K562 (cell line): ENCODE measurements around the gene HES5. TPM values are rescaled to one million over a fixed set of nuclear protein-coding genes. Genes with fewer than 3 reads are reported as not detected.
A peak's percentile ranks its signal among the peaks of the same experiment; 100 is the strongest.

Experiments
- ATF3 ChIP-seq, 2 experiments: fragments of 450-650 bp in 1 of 2; sonication (generic) in 1 of 2; formaldehyde crosslinking in 1 of 2; IDR thresholded peaks in 1 of 2; conservative IDR thresholded peaks in 1 of 2; 2 replicates each; pipeline versions ENCODE4 v1.6.1 to v1.8.1; 2016 to 2023; ENCODE audit warnings: mild to moderate bottlenecking in 2 of 2, moderate library complexity in 2 of 2, inconsistent platforms in 1 of 2, missing genetic modification reagents in 1 of 2
- CREB1 ChIP-seq, 2 experiments: sonication (generic) in 1 of 2; formaldehyde crosslinking in 1 of 2; IDR thresholded peaks; 2 replicates each; pipeline versions ENCODE4 v1.6.1 to v1.8.0; 2012 to 2022; ENCODE audit warnings: inconsistent platforms in 1 of 2, mild to moderate bottlenecking in 1 of 2, missing genetic modification reagents in 1 of 2, moderate library complexity in 1 of 2
- CTBP1 ChIP-seq: fragments of 450-650 bp; IDR thresholded peaks from 2 replicates; pipeline ENCODE4 v1.6.1; 2016; ENCODE audit warnings: borderline replicate concordance
- FOXO4 ChIP-seq: fragments of 450-650 bp; formaldehyde crosslinking; IDR thresholded peaks from 2 replicates; pipeline ENCODE4 v1.4.0; 2020; ENCODE audit warnings: mild to moderate bottlenecking, moderate library complexity
- HINFP ChIP-seq: fragments of 450-650 bp; conservative IDR thresholded peaks from 2 replicates; pipeline ENCODE4 v1.6.1; 2016; ENCODE audit warnings: missing genetic modification characterization, low read depth, mild to moderate bottlenecking, control low read depth, missing compliant biosample characterization
- MNT ChIP-seq, 2 experiments: fragments of 450-650 bp; conservative IDR thresholded peaks; 2 replicates each; pipeline ENCODE4 v1.6.1; 2017; ENCODE audit warnings: mild to moderate bottlenecking in 2 of 2, moderate library complexity in 2 of 2
- NELFE ChIP-seq: IDR thresholded peaks from 2 replicates; pipeline ENCODE4 v1.6.1; 2011; ENCODE audit warnings: mild to moderate bottlenecking; ENCODE audit not compliant: insufficient read depth, insufficient read length
- NFRKB ChIP-seq: fragments of 450-650 bp; IDR thresholded peaks from 2 replicates; pipeline ENCODE4 v1.6.1; 2016; ENCODE audit warnings: low read depth
- PRDM10 ChIP-seq: fragments of 450-650 bp; IDR thresholded peaks from 2 replicates; pipeline ENCODE4 v1.6.1; 2018; ENCODE audit not compliant: partially characterized antibody
- RBFOX2 ChIP-seq: fragments of 200-400 bp; formaldehyde crosslinking; IDR thresholded peaks from 2 replicates; pipeline ENCODE4 v1.6.1; 2017; ENCODE audit warnings: low read depth, mild to moderate bottlenecking, low read length, moderate library complexity
- SAFB ChIP-seq: fragments of 200-400 bp; formaldehyde crosslinking; IDR thresholded peaks from 2 replicates; pipeline ENCODE4 v1.6.1; 2017; ENCODE audit warnings: low read depth, low read length, borderline replicate concordance
- TAF7 ChIP-seq: fragments of 450-650 bp; IDR thresholded peaks from 2 replicates; pipeline ENCODE4 v1.6.1; 2016; ENCODE audit warnings: missing genetic modification characterization, missing compliant biosample characterization
- TEAD4 ChIP-seq, 2 experiments: sonication (generic) in 1 of 2; formaldehyde crosslinking in 1 of 2; IDR thresholded peaks; 2 replicates each; pipeline versions ENCODE4 v1.6.1 to v1.8.0; 2012 to 2022; ENCODE audit warnings: borderline replicate concordance in 1 of 2, inconsistent platforms in 1 of 2, low read length in 1 of 2, mild to moderate bottlenecking in 1 of 2, missing genetic modification reagents in 1 of 2
- polyA plus RNA-seq, 8 experiments: library from polyadenylated mRNA; depleted of rRNA in 4 of 8; stranded (reverse) in 5 of 8; unstranded in 3 of 8; fragments of >200 nt; fragmentation: Nextera tagmentation in 2 of 8; fragmentation: Illumina TruSeq in 1 of 8; extraction: Ambion mirVana in 2 of 8; extraction: Trizol in 1 of 8; gene quantifications; 2 replicates each; pipeline versions ENCODE4 v1.2.1 to v1.2.3, GENCODE V29; 2011 to 2014; ENCODE audit warnings: inconsistent platforms in 1 of 8, missing spikeins in 1 of 8
- total RNA-seq, 7 experiments: library from RNA; depleted of rRNA in 6 of 7; stranded (reverse); fragments of >200 nt in 6 of 7; fragmentation: Illumina TruSeq in 2 of 7; extraction: Trizol in 2 of 7; gene quantifications; 2 replicates each; pipeline versions ENCODE4 v1.2.1 to v1.2.3, GENCODE V29; 2011 to 2021; ENCODE audit warnings: low replicate concordance in 1 of 7
- TF ChIP-seq, protein P1 (sequence below): sonication (generic); formaldehyde crosslinking; IDR thresholded peaks from 2 replicates; pipeline ENCODE4 v1.9.0; 2022; ENCODE audit warnings: mild to moderate bottlenecking, missing genetic modification reagents

HES5 gene
- total and polyA plus RNA-seq, 9 of the 15 experiments (the other 6 are each of a cell fraction or from before 2014, with no cell fraction given): not detected

- TF ChIP-seq, protein P1, sequence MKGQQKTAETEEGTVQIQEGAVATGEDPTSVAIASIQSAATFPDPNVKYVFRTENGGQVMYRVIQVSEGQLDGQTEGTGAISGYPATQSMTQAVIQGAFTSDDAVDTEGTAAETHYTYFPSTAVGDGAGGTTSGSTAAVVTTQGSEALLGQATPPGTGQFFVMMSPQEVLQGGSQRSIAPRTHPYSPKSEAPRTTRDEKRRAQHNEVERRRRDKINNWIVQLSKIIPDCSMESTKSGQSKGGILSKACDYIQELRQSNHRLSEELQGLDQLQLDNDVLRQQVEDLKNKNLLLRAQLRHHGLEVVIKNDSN: peak; percentile 68
- TF ChIP-seq MNT (conservative IDR thresholded peaks at IDR 0.05) (peak; percentile 69 to 80), TEAD4 (IDR thresholded peaks at IDR 0.05; ENCODE audit: low read length) (0 out of 2 replicates have a peak, but pooled peaks have one; percentile 0), TEAD4 (CRISPR knock-in tag; IDR thresholded peaks at IDR 0.05; ENCODE audit: borderline replicate concordance) (no peak), ATF3 (IDR thresholded peaks at IDR 0.05) (no peak), ATF3 (CRISPR knock-in tag; conservative IDR thresholded peaks at IDR 0.05) (no peak), HINFP (tag) (no peak), NELFE (no peak), CTBP1 (0 out of 2 replicates have a peak, but pooled peaks have one; percentile 3), CREB1 (IDR thresholded peaks at IDR 0.05) (no peak), CREB1 (CRISPR knock-in tag; IDR thresholded peaks at IDR 0.05) (no peak), FOXO4 (CRISPR knock-in tag) (0 out of 2 replicates have a peak, but pooled peaks have one; percentile 29), RBFOX2 (peak; percentile 35), NFRKB (0 out of 2 replicates have a peak, but pooled peaks have one; percentile 34), PRDM10 (peak; percentile 54), SAFB (peak; percentile 11; the same call in 1 of the 2 replicates), TAF7 (tag) (no peak)
Measured at GRCh38 chr1:2544093-2544874, 14.2 kb upstream of the HES5 start (continued).
